ENCODE results near the gene OR10K1.
A peak's percentile ranks its signal among the peaks of the same experiment; 100 is the strongest.
"Not testable (repeated sequence)": the region's sequence is repeated elsewhere in the genome, so short reads cannot be mapped to it uniquely, and the experiment has no call there.

The OR10K1 gene

GRCh38 chr1:158461534-158461933, at the start of gene OR10K1:
TSS of gene OR10K1 (plus strand) at chr1:158461834. CDS start at chr1:158465562, 3,728 bp downstream.
- no peak for DNase-seq (ENCODE audit: low spot score)

DNA sequence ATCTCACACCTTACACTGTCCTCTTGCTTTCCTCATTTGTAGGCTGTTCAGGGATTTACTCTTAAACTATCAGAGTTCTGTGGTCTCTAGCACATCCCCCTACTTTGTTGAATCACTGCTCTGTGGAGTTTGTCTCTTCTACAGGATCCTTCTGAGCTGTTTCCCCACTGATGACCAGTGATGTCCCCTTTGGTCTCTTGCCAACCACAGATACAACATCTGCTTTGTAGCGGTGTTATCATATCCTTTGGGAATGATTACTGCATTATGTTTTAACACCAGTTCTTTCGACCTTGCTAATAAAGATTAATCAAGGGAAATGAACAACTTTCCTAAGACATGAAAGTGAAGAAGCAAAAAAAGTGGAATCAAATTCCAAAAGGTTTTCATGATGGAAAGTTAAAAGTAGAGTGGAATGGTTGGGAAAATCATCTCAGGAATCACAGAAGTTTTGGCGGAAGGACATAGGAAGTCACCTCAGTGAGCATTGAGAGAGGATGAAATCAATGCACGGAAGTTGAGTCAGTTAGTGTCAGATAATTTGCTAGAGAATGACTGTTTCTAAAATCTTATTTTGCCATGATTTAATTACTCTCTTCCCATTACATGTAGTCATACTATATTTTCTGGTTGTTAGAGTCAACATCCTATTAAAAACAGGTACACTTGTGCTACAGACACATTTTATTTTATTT, 46.8 kb upstream of the OR10K1 start:
- no peak for DNase-seq (ENCODE audit: low spot score)

DNA sequence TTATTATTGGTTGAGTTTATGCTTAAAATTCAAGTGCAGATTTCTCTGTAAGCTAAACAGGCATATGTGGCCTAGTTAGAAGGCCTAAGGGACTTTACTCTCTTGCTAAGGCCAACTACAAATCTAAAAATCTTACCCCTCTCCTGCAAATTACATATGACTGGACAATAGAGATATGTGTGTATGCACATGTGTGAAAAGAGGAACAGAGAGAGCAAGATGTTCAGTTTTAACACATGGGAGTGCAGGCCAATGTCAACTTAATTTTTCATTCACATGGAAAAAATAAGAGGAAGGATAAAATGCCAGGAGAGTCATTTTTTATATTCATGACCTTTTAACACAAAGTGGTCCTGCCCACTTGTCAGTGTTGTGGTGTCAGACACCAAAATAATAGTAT, 44.0 kb upstream of the OR10K1 start:
- no peak for DNase-seq (ENCODE audit: low spot score)

DNA sequence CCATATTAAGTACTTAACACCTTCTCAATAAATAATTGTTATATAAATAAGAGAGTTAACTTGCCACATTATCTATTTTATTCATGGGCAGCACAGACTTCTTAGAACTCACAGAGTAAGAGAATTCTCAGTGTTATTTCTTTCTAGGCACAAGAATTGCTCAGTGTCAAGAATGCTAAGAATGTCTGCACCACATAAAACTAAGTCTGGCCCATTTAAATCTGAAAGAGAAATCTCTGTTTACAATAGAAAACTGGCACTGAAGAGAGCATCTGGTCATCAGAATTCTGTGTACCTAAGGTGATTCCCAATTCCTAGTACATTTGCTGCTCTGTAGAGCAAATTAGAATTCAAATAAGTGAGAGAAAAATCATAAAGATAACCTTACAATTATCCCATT, 39.4 kb upstream of the OR10K1 start:
- DNase-seq (ENCODE audit: low spot score), result no peak

GRCh38 chr1:158425027-158425426, 36.6 kb upstream of the OR10K1 start:
- no peak for DNase-seq (ENCODE audit: low spot score)

DNA sequence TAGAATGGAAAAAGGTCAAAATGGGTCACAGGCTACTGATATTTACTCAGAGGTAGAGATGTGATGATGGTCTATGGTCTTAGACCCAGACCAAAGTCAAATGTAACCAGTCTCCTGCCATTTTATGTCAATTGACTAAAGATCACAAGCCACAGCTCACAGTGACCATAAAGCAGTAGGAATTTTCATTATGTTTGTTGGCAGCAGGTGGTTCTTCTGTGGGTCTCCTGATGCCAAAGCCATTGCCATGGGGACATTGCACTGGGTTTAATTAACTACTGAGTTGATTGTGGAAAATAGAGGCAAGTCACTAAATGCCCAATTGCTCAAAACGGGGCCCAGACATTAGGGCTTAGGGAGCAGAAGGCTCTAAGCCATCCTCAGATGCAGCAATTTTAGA, 35.5 kb upstream of the OR10K1 start, which contains the start of gene OR10K2:
Gene OR10K2 (minus strand): TSS at position 101 of the 400 bp plus-strand sequence. CDS start 5,371 bp downstream, outside the sequence.
- DNase-seq (ENCODE audit: low spot score), result no peak

- not testable (repeated sequence) for DNase-seq (ENCODE audit: low spot score)
Measured at GRCh38 chr1:158430163-158430562, 31.5 kb upstream of the OR10K1 start.

GRCh38 chr1:158434741-158435140, 26.9 kb upstream of the OR10K1 start:
- no peak for DNase-seq (ENCODE audit: low spot score)

- DNase-seq (ENCODE audit: low spot score), result no peak
Measured at GRCh38 chr1:158445376-158445775, 16.3 kb upstream of the OR10K1 start.

DNA sequence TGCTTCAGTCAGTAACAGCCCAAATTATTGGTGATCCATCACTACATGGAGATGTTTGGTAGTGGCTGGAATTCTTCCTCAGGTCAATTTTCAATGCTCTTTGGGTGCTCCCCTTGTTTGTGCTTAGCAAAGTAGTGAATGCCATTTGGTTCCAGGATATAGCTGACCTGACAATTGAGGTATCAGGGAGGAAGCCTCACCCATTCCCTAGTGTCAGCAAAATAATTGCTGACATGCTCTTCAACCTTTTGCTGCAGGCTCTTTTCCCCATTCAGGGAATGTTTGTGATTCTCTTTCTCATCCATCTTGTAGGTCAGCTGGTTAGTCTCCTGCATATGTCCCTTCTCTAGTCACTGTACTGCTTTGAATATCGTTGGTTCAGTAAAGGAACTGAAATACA, 7.1 kb upstream of the OR10K1 start:
- no peak for DNase-seq (ENCODE audit: low spot score)

GRCh38 chr1:158457246-158457645, 4.4 kb upstream of the OR10K1 start:
- no peak for DNase-seq (ENCODE audit: low spot score)

GRCh38 chr1:158458263-158458662, 3.4 kb upstream of the OR10K1 start:
- no peak for DNase-seq (ENCODE audit: low spot score)

- no peak for DNase-seq (ENCODE audit: low spot score)
Measured at GRCh38 chr1:158471920-158472319, 10.3 kb downstream of the OR10K1 start, which contains the start of gene OR10R2. TSS of gene OR10R2 (plus strand) at chr1:158472220. CDS start at chr1:158472326, 106 bp downstream.

DNA sequence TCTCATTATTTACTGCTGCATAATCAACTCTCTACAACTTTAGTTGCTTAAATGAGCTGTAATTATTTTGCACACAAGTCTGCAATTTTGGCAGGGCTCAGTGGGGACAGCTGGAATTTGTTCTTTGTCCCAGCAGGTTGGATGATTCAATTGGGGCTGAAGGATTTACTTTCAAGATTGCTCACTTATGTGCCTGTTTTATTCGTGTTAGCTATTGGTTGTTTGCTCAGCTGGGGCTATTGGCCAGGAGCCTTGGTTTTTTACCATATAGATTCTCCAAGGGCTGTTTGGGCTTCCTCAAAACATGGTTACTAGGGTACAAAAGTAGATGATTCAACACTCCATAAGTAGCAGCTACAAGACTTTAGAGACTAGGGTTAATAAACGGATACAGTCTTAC, 23.8 kb downstream of the OR10K1 start:
- no peak for DNase-seq (ENCODE audit: low spot score)

- DNase-seq (ENCODE audit: low spot score), result no peak
Measured at GRCh38 chr1:158491316-158491715, 29.7 kb downstream of the OR10K1 start.

- no peak for DNase-seq (ENCODE audit: low spot score)
Measured at GRCh38 chr1:158493054-158493453, 31.4 kb downstream of the OR10K1 start.

- no peak for DNase-seq (ENCODE audit: low spot score)
Measured at GRCh38 chr1:158494796-158495195, 33.2 kb downstream of the OR10K1 start.

DNA sequence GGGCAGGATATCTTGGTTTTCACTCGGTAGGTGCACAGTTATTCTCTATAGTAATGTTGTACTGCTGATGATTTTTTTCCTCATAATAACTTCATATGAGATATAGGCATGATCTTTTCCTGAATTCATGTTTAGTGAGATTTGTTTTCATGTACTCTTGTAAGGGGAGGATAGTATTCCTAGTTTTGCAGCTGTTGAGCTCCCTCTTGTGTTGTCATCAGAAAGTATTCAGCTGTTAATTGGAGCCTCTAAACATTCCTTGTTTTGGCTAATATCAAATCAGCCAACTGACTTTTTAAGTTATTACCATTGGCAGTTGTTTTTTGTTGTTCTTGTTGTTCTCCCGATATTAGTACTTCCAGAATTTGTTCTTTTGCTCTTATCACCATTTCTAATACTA, 34.7 kb downstream of the OR10K1 start:
- no peak for DNase-seq (ENCODE audit: low spot score)

DNA sequence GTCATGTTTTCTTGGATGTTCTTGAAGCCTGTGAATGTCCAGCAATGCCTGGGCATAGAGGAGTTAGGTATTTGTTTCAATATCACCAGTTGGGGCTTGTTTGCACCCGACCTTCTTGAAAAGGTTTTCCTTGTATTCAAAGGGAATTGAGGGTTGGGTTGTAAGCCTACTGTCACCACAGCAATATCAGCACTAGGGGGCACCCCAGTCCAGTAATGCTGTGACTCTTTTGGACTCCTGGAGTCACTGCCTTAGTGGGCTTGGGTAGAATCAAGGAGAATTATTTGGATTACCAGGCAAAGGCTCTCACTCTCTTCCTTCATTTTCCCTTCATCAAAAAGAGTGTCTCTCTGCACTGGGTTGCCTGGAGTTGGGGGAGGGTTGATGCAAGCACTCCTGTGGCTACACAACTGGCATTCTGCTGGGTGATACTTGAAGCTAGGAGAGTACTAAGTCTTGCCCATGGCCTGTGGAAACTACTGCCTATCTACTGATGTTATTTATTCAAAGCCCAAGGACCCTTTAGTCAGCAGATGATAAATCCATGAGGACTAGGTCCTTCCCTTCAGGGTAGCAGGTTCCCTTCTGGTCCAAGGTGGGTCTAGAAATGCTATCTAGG, 44.8 kb downstream of the OR10K1 start:
- DNase-seq (ENCODE audit: low spot score), result peak; percentile 35

- no peak for DNase-seq (ENCODE audit: low spot score)
Measured at GRCh38 chr1:158507511-158507910, 45.9 kb downstream of the OR10K1 start.

GRCh38 chr1:158509471-158510156, 48.0 kb downstream of the OR10K1 start:
- no peak for DNase-seq (ENCODE audit: low spot score)

DNA sequence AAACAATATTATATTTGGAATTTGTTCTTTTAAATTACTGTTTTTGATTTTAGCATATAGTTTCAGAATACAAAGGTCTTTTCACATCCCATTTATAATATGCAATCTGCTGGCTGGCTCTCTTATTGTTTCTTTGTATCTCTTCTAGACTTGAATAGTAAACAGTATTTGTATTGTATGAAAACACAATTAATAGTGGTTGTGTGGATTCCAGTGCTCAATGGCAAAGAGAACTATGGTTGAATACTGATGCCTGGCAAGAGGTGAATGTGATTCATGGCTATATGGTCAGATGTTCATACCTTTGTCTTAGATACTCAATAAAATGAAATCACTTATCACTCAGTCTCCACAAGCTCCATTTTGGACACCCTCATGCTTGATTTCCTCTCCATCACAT, 55.3 kb downstream of the OR10K1 start:
- DNase-seq (ENCODE audit: low spot score), result no peak
